DOHH2 (cell line): ENCODE data around the gene RASL10A.

Experiments used
- EZH2phosphoT487 ChIP-seq: fragments of 200-600 bp; sonication (generic); IDR thresholded peaks from 2 replicates; pipeline ENCODE4 v1.6.1; 2017; ENCODE audit warnings: borderline replicate concordance, mild to moderate bottlenecking, antibody characterized with exemption, low read length, moderate library complexity, mixed read lengths
- TF ChIP-seq, protein P1 (sequence below): fragments of 200-600 bp; sonication (generic); IDR thresholded peaks from one replicate; pipeline ENCODE4 v1.5.1; 2014; ENCODE audit warnings: antibody characterized with exemption, mild to moderate bottlenecking, low read depth, low read length; ENCODE audit not compliant: poor library complexity, severe bottlenecking

GRCh38 chr22:29291215-29291614 lies 24.3 kb downstream of the RASL10A start:
- TF ChIP-seq, protein P1, sequence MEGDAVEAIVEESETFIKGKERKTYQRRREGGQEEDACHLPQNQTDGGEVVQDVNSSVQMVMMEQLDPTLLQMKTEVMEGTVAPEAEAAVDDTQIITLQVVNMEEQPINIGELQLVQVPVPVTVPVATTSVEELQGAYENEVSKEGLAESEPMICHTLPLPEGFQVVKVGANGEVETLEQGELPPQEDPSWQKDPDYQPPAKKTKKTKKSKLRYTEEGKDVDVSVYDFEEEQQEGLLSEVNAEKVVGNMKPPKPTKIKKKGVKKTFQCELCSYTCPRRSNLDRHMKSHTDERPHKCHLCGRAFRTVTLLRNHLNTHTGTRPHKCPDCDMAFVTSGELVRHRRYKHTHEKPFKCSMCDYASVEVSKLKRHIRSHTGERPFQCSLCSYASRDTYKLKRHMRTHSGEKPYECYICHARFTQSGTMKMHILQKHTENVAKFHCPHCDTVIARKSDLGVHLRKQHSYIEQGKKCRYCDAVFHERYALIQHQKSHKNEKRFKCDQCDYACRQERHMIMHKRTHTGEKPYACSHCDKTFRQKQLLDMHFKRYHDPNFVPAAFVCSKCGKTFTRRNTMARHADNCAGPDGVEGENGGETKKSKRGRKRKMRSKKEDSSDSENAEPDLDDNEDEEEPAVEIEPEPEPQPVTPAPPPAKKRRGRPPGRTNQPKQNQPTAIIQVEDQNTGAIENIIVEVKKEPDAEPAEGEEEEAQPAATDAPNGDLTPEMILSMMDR = no peak
- no peak for TF ChIP-seq EZH2phosphoT487
